HG03135 (cell line): Measurements from ENCODE around the gene PAQR6.

Experiments
- ATAC-seq: cut with Tn5 transposase; IDR thresholded peaks from one replicate; pipeline ENCODE4 v1.9.1; 2021; ENCODE audit warnings: mild to moderate bottlenecking, moderate library complexity; ENCODE audit not compliant: unreplicated experiment

The PAQR6 gene

GRCh38 chr1:156266051-156266450 lies 18.2 kb upstream of the PAQR6 start:
- ATAC-seq = no peak

DNA sequence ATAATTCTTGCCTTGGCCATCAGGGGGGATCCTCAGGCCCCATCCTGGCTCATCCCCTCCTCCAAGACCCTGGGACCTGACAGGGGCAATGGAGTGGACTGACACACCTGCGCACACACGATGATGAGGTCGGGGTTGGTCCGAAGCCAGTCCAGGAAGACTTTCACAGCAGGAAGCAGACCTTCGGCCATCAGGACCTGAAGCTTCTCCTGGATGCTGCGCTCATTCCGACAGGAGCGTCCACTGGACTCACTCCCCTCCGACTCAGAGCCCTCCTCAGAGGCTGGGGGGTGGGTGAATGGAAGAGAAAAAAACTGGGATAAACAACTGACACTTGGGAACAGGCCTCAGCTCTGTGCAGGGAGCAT lies 15.4 kb upstream of the PAQR6 start:
- no peak for ATAC-seq

DNA sequence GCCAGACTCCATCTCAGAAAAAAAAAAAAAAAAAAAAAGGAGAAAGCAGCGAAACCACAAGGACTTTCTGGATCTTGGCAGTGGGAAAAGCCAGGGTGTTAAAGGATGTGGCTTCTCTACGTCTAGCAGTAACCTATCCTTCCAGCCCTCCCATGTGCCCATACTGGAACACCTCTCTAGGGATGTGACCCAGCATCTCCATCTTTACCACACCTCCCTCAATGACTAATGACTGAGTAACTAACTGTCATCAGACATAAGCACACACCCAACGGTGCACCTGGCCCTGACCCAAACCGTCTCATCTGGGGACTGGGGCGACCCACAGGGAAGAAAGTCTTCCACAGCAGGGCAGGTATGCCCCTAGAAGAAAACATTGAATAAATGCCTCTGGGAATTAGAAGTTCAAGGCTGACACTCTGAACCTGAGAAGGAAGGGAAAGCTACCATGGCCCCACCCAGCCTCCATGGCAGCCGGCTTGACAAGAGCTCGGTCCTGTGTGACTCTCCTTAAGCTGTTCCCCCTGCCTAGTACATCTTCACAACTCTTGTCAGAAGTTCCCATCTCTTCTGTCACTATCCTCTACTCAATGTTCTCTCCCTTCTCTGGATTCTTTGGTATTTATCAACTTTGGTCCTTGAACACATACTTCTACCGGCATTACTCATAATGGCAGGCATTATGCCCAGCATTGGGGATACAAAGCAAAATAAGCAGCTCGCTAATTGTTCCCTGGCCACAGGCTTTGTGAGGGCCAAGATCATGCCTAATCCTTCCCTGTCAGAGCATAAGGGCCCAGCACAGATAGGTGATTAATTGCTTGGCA lies 14.8 kb upstream of the PAQR6 start:
- no peak for ATAC-seq

DNA sequence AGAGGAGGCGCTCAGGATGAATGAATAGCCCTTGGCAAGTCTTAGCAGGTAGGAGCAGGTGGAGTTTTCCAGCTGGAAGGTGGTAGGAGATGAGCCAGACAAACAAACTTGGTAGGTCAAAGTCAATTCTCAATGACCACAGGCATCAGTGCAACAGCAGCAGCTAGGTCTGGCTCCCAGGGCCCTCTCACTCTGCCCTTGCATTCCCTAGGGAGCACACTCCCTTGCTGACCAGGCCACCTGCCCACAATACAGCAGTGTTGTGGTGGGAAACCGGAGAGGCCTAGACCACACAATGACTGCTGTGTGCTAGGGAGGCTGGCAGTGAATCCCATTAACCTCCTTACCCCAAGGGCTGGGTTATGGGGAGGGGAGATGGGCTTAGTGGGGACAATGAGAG lies 13.0 kb upstream of the PAQR6 start:
- ATAC-seq = no peak

- ATAC-seq = no peak
Observed at GRCh38 chr1:156259805-156260204, 11.9 kb upstream of the PAQR6 start.

DNA sequence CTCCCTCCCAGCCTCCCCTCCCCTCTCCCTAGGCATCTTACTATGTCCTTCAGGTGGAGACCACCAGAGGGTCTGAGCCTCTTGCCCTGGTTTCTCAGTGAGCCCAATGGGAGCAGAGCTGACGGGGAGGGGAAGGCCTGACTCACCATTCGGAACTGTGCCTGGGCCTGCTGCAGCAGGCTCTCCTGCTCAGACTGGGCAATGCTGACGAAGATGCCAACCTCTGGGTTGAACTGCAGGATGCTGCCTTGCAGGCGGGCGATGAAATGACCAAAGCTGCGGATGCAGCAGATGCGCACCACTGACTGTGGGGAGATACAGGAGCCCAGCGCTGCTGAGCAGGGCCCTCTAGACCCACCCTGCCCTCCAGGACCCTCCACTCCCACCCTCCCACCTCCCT lies 11.0 kb upstream of the PAQR6 start:
- ATAC-seq = no peak

GRCh38 chr1:156257711-156258110 lies 9.9 kb upstream of the PAQR6 start:
- no peak for ATAC-seq

GRCh38 chr1:156253634-156254033 lies 5.8 kb upstream of the PAQR6 start:
- no peak for ATAC-seq

DNA sequence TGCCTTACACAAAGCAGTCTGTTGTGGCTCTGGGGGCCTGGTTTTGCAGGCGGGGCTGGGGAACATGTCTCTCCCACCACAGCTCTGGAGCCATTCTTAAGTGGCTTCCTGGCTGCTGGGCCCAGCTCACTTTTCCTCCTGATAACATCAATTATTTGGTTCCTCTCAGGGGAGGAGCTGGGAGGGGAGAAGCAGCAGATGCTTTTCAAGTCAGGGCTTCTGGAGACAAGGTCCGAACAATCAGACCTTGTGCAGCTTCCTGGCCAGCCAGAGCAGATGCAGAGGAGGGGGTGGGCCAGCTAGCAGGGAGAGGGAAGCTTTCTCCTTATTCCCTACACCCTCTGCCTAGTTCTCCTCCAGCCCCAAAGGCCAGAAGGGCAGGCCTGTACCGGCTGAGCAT lies 3.7 kb upstream of the PAQR6 start:
- ATAC-seq = no peak

DNA sequence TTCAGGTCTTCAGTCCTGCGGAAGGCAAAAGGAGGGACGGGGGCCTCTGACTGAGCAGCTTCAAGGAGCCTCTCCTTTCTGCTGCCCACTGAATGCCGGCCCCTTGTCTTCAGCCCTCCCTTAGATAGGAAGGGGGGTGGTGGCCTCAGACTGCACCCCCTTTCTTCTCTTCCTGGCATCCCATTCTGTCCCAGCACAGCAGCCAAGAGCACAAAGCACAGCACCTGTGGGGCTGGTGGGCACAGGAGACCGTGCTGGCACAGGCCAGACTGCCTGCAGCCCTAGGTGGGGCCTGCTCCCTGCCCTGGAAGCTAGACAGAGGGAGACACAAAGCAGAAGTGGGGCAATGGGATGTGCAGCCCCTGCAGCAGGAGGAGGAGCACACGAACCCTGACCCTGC lies 1.7 kb upstream of the PAQR6 start:
- no peak for ATAC-seq

DNA sequence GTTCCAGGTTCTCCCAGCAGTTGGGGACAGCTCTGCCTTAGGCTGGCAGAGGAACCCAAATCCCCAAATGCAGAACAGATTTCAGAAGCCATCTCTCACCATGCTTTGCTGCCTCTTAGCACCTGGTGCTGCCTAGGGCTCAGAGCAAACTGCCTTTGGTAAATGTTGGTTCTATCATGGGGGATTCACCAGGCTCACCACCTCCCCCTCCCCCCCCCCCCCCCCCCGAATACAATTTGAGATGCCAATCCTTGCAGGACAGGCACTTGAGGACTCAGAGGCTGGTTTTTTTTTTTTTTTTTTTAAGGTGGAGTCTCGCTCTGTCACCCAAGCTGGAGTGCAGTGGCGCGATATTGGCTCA lies 447 bp upstream of the PAQR6 start:
- ATAC-seq = no peak

DNA sequence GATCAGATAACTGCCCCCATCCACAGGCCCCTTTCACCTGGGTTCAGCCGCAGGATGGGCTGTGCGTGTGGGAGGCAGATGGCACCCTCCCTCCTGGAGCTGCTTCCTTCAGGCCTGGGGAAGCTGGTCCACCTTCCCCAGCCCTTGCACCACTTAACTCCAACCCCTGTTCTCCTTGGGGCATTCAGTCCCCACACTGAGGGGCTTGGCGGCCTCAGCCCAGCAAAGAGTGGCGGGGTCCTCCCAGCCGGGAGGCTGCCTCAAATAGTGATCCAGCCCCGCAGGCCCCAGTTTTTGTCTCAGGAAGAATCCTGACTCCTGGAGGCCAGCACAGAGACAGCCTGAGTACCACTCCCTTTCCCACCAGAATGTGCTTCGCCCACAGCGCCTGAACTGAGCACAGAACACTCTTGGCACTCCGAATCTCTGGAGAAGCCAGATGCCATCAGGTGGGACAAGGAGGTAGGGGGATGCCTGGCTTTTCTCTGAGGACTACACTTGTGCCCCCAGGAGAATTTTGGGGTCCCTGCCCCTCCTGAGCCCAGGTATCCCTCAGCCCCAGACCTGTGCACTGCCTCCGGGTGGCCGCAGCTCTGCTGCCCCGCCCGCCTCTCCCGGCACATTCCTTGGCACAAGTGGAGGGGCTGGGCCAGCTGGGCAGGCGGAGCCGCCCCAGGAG lies 936 bp downstream of the PAQR6 start:
- ATAC-seq = no peak

- no peak for ATAC-seq
Observed at GRCh38 chr1:156246241-156246780, 1.5 kb downstream of the PAQR6 start.

DNA sequence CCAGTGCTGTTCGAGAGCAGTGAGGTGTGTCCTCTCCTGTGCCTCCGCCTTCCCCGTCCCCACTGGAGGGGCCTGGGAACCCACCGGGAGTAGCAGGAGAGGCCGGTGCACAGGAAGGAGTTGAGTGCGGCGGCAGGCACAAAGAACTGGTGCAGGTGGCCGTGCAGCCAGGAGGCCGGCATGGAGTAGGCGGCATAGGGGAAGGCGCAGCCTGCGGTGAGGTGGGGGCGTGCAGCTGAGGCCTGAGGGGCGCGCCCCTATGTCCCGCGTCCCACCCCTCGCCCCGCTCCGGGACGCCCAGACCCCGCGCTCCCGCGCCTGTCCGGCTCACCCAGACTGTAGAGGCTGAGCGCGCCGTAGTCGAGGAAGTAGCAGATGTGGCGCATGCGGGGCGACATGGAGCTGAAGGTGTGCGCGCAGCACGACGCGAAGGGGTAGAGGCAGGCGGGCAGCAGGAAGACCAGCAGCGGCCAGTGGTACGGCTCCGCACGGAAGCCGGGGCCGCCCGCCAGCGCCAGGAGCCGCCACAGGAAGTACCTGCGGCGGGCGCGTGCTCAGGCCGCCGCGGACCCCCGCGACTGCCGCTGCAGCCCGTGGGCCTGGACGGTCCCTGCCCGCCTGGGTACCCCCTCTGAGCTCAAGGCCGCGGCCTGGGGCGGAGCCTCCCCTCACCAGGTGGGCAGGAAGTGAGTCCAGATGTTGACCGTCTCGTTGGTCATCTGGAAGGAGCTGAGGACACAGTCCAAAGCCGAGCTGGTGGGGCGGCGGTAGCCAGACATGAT lies 2.2 kb downstream of the PAQR6 start:
- no peak for ATAC-seq

- no peak for ATAC-seq
Observed at GRCh38 chr1:156244712-156245111, 3.1 kb downstream of the PAQR6 start.

- no peak for ATAC-seq
Observed at GRCh38 chr1:156244126-156244525, 3.7 kb downstream of the PAQR6 start.

DNA sequence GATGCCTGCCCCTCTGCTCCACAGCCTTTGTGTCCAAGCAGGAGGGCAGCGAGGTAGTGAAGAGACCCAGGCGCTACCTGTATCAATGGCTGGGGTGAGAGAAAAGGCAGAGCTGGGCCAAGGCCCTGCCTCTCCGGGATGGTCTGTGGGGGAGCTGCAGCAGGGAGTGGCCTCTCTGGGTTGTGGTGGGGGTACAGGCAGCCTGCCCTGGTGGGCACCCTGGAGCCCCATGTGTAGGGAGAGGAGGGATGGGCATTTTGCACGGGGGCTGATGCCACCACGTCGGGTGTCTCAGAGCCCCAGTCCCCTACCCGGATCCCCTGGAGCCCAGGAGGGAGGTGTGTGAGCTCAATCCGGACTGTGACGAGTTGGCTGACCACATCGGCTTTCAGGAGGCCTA lies 5.1 kb downstream of the PAQR6 start:
- ATAC-seq = no peak

DNA sequence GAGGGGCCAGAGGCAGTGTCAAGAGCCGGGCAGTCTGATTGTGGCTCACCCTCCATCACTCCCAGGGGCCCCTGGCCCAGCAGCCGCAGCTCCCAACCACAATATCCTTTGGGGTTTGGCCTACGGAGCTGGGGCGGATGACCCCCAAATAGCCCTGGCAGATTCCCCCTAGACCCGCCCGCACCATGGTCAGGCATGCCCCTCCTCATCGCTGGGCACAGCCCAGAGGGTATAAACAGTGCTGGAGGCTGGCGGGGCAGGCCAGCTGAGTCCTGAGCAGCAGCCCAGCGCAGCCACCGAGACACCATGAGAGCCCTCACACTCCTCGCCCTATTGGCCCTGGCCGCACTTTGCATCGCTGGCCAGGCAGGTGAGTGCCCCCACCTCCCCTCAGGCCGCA lies 5.9 kb downstream of the PAQR6 start, which contains the start of gene BGLAP:
TSS of gene BGLAP (plus strand) at position 259 of the 400 bp plus-strand sequence. CDS start at position 307, 48 bp downstream.
- ATAC-seq = no peak

DNA sequence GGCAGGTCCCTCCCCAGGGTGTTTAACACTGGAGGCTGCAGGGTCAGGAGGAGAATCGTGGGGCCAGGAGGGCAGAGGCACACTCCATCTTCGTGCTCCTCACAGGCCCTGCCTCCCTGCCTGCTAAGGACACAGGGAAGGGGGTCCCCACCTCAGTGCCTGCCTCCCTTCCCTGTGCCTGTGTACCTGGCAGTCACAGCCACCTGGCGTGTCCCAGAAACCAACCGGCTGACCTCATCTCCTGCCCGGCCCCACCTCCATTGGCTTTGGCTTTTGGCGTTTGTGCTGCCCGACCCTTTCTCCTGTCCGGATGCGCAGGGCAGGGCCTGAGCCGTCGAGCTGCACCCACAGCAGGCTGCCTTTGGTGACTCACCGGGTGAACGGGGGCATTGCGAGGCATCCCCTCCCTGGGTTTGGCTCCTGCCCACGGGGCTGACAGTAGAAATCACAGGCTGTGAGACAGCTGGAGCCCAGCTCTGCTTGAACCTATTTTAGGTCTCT lies 6.5 kb downstream of the PAQR6 start:
- ATAC-seq = no peak

DNA sequence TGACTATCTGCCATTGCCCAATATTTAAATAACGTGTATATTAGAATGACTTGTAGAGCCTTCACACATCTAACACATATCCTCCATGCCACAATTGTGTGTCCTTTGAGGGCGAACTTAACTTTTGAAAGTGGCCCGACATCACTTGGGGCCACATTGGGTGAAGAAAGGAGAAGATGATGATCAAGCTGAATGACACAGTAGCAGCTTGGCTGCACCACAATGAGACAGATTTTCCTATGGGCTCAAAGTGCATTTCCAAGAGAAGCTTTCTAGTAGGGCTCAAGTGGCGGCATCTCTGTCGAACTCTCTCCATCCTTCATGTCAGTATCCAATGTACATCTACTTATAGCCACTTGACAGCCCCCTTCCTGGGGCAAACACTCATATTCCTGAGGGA lies 9.6 kb downstream of the PAQR6 start:
- ATAC-seq = no peak

DNA sequence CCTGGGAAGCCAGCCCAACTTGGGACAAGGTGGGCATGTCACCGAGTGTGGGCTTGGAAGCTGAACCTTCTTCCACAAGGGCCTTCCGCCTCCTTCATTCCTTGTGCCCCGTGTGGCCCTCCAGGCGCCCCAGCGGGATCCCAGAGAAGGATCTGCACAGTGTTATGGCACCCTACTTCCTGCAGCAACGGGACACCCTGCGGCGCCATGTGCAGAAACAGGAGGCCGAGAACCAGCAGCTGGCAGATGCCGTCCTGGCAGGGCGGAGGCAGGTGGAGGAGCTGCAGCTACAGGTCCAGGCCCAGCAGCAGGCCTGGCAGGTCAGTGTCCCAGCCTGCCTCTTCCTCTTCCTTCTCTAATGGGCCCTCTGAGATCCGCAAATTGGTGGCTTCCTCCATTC lies 11.7 kb downstream of the PAQR6 start:
- no peak for ATAC-seq
